Measurements from ENCODE around the gene EIF3D.

EIF3D gene

GRCh38 chr22:36470994-36471331 lies 58.0 kb downstream of the EIF3D start:
- TF ChIP-seq CTCF (conservative IDR thresholded peaks at IDR 0.05) (no peak), ZFX (IDR thresholded peaks at IDR 0.05) (no peak)
- no peak overlapping the region for H3K27ac ChIP-seq

- peak; percentile 98 for TF ChIP-seq CTCF (conservative IDR thresholded peaks at IDR 0.05)
- no peak for TF ChIP-seq ZFX (IDR thresholded peaks at IDR 0.05)
- H3K27ac ChIP-seq, result peak overlapping the region; percentile 29
Observed at GRCh38 chr22:36470162-36470993, 58.6 kb downstream of the EIF3D start.

DNA sequence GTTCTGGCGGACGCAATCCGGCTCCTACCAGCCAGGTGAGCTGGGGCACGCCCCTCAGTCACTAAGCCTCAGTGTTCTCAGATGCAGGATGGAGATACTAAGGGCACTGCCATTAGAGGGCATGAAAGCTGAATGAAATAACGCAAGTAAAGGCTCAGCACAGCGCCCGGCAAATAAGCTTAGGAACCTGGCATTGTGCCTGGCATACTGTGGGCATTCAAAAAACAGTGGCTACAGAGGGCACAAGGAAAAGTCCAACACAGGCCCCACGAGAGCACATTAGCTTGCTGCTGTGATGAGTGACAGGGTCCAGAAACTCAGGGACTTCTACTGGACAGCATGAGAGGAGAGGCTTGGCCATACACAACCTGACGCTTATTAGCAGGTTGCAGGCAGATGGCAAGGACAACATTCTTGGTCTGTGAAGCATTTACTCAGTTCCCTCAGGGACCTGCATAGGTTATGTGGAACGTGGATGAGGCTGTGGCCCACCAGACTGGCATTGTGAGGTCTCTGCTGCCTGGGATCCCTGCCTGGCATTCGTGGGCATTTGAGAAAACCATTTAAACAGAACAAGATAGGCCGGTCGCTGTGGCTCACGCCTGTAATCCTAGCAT lies 59.8 kb downstream of the EIF3D start:
- TF ChIP-seq ZFX (IDR thresholded peaks at IDR 0.05), result no peak
- TF ChIP-seq CTCF (conservative IDR thresholded peaks at IDR 0.05), result no peak
- H3K27ac ChIP-seq, result no peak overlapping the region; the same call in 1 of the 2 replicates

- no peak overlapping the region for H3K27ac ChIP-seq
- TF ChIP-seq ZFX (IDR thresholded peaks at IDR 0.05), result no peak
- no peak for TF ChIP-seq CTCF (conservative IDR thresholded peaks at IDR 0.05)
Observed at GRCh38 chr22:36467946-36468345, 61.0 kb downstream of the EIF3D start.

- no peak for TF ChIP-seq CTCF (conservative IDR thresholded peaks at IDR 0.05)
- no peak for TF ChIP-seq ZFX (IDR thresholded peaks at IDR 0.05)
- no peak overlapping the region for H3K27ac ChIP-seq
Observed at GRCh38 chr22:36467042-36467810, 61.7 kb downstream of the EIF3D start.

GRCh38 chr22:36466258-36466657 lies 62.7 kb downstream of the EIF3D start:
- TF ChIP-seq ZFX (IDR thresholded peaks at IDR 0.05), result no peak
- TF ChIP-seq CTCF (conservative IDR thresholded peaks at IDR 0.05), result no peak
- peak overlapping the region; percentile 70 for H3K27ac ChIP-seq
